ENCODE measurements around the gene ZCCHC7. TPM values are rescaled to one million over a fixed set of nuclear protein-coding genes. Genes with fewer than 3 reads are reported as not detected.

ZCCHC7 gene
- total and polyA plus RNA-seq, 9 of the 15 experiments (the other 6 are each of a cell fraction or from before 2014, with no cell fraction given) = 34.1 to 68.9 (median 48.8) TPM

DNA sequence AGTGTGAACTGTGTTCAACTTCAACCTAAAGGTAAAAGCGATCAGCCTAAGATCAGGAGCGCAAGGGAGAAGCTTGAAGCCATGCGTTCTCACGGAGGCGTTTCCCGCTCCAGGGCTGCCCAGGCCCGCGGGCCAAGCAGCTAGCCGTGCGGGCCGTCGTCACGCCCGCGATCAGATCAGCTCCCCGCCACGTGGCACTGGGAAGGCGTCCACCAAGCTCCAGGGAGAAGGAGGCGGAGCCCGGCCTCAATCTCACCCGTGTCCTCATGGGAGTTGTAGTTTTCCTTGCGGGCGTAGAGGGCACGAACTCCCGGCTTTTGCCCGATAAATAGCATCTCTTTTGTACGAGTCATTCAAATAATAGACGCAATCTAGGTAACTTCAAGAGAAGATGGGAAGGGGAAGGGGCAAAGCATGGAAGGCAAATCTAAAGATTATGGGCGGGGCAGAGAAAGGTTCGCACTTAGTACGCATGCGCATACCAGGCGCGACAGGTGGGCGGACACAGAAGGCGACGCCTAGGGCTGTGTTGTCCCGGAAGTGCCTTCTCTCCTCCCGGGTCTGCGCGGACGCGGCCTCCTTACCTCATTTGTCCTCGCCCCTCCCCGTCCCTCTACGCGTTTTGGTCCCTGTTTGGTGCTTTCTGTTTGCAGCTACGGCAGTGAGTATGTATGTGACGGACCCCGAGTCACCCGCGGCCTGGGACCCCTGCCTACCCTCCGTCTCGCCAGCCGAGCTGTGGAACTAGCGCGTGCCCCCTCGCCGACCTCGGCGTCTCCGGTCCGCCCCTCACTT lies 40.8 kb upstream of the ZCCHC7 start (continued):
- TF ChIP-seq, protein P1, sequence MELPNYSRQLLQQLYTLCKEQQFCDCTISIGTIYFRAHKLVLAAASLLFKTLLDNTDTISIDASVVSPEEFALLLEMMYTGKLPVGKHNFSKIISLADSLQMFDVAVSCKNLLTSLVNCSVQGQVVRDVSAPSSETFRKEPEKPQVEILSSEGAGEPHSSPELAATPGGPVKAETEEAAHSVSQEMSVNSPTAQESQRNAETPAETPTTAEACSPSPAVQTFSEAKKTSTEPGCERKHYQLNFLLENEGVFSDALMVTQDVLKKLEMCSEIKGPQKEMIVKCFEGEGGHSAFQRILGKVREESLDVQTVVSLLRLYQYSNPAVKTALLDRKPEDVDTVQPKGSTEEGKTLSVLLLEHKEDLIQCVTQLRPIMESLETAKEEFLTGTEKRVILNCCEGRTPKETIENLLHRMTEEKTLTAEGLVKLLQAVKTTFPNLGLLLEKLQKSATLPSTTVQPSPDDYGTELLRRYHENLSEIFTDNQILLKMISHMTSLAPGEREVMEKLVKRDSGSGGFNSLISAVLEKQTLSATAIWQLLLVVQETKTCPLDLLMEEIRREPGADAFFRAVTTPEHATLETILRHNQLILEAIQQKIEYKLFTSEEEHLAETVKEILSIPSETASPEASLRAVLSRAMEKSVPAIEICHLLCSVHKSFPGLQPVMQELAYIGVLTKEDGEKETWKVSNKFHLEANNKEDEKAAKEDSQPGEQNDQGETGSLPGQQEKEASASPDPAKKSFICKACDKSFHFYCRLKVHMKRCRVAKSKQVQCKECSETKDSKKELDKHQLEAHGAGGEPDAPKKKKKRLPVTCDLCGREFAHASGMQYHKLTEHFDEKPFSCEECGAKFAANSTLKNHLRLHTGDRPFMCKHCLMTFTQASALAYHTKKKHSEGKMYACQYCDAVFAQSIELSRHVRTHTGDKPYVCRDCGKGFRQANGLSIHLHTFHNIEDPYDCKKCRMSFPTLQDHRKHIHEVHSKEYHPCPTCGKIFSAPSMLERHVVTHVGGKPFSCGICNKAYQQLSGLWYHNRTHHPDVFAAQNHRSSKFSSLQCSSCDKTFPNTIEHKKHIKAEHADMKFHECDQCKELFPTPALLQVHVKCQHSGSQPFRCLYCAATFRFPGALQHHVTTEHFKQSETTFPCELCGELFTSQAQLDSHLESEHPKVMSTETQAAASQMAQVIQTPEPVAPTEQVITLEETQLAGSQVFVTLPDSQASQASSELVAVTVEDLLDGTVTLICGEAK (IDR thresholded peaks at IDR 0.05) = 0 out of 2 replicates have a peak, but pooled peaks have one; percentile 42
- TF ChIP-seq, protein P1 (CRISPR knock-in tag; IDR thresholded peaks at IDR 0.05) = peak; percentile 31; the same call in 1 of the 2 replicates
- TF ChIP-seq, protein P2, sequence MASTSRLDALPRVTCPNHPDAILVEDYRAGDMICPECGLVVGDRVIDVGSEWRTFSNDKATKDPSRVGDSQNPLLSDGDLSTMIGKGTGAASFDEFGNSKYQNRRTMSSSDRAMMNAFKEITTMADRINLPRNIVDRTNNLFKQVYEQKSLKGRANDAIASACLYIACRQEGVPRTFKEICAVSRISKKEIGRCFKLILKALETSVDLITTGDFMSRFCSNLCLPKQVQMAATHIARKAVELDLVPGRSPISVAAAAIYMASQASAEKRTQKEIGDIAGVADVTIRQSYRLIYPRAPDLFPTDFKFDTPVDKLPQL (IDR thresholded peaks at IDR 0.05; ENCODE audit: extremely low read depth, insufficient read length) = peak; percentile 23
- TF ChIP-seq E2F6 (IDR thresholded peaks at IDR 0.05; ENCODE audit: borderline replicate concordance in 1 of 2, extremely low read depth in 1 of 2, insufficient read depth in 1 of 2, insufficient read length in 1 of 2, low read depth in 1 of 2, low read length in 1 of 2, poor library complexity in 1 of 2, severe bottlenecking in 1 of 2) (peak; percentile 100), NFIC (IDR thresholded peaks at IDR 0.05) (0 out of 2 replicates have a peak, but pooled peaks have one; percentile 5), MECOM (CRISPR knock-in tag; IDR thresholded peaks at IDR 0.05) (0 out of 2 replicates have a peak, but pooled peaks have one; percentile 44), ILK (tag; IDR thresholded peaks at IDR 0.05; ENCODE audit: borderline replicate concordance, low read depth) (no peak), NKRF (IDR thresholded peaks at IDR 0.05; ENCODE audit: borderline replicate concordance) (peak; percentile 45; the same call in 1 of the 2 replicates), EP400 (IDR thresholded peaks at IDR 0.05) (peak; percentile 86)
